Right hindlimb (tissue), 1 donor: ENCODE results near the gene COIL.

Experiments
- DNase-seq: peaks from one replicate; pipeline ENCODE4 v3.0.0-alpha.2; 2018

Gene COIL

DNA sequence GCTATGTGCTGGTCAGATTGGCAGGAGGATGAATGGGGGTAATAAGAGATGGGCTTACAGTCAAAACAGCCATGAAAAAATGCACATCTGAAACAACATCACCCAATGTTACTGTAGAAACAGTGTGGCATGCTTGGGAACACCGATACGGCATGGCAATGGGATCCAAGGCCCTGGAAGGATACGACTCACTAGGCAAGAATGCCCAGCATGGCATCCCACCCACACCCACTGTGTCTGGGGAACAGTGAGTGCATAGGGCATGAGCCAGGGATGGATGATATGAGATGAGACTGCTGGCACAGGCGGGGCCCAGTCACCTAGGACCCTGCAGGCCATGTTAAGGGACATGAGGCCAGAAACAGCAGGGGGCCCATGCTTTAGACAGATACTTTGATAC is 58.5 kb downstream of the COIL start:
- DNase-seq, result no peak

- DNase-seq, result no peak
Measured at GRCh38 chr17:56899403-56899802, 61.4 kb downstream of the COIL start.

DNA sequence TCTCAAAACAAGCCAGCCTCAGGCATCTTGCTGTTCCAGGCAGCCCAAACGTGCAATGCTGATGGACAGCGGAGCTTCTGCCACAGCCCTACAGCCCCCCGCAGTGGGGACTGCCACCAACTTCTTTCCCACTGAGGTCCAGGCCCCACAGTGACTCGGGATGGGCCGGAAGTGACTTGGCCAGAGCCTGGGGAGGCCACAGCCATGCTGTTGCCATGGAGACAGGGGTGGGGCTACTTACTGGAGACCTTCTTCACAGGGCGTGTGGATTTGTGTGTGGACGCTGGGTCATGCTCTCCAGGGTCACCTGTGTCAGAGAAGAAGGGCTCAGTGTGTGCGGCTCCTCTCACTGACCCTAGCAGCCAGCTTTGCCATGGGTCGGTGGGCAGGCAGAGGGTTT is 62.0 kb downstream of the COIL start:
- DNase-seq, result no peak

- DNase-seq, result no peak
Measured at GRCh38 chr17:56897646-56898424, 63.0 kb downstream of the COIL start.

GRCh38 chr17:56896968-56897359 is 63.9 kb downstream of the COIL start:
- no peak for DNase-seq

GRCh38 chr17:56896217-56896967 is 64.5 kb downstream of the COIL start:
- DNase-seq, result no peak

DNA sequence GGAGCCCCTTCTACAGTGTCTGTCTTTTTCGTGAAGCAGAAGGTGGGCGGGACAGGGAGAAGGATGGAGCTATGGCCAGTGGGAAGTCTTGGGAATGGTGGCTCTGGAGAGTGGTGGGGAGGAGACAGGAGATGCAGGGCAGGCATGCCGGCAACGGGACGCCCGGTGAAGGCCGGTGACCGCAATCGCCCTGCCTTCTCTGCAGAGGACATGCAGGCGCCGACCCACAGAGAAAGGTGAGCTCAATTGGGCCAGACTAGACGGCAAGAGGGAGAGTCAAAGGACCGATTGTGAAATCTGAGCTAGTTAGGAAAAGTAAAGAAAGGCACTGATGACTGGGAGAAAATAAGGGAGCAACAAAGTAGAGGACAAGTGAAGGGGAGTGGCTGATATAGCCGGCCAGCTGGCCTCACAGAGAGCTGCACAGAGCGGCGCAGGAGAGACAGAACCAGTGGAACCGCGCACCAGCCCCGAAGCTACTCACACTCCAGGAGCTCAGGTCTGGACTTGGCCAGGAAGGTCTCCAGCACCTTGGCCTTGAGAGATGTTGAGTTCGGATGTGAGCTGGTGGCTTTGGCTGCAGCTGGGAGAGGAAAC is 65.9 kb downstream of the COIL start:
- DNase-seq, result no peak

- DNase-seq, result no peak
Measured at GRCh38 chr17:56893503-56893902, 67.3 kb downstream of the COIL start.

GRCh38 chr17:56892333-56892732 is 68.5 kb downstream of the COIL start:
- DNase-seq, result no peak

GRCh38 chr17:56891751-56892150 is 69.1 kb downstream of the COIL start:
- DNase-seq, result no peak

- DNase-seq, result no peak
Measured at GRCh38 chr17:56890906-56891674, 69.8 kb downstream of the COIL start.

DNA sequence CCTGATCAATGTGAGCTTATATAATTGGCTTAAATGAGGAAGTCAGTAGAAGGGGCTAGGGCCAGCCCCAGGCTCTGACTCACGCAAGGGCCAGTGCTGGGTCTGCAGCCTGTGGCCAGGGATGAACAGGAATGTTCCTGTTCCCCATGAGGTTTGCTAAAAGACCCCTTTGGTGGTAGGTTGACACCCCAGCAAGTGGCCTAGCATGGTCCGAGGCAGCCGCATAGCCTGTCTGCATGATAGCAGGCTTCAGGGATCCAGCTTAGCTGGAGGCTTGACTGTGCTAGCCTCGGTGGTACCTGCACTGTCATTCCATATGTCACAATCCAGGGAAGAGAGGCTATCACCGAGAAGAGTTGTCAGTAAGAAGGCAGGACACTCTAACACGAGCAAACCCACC is 70.5 kb downstream of the COIL start:
- DNase-seq, result no peak
